HUDEP-2 (cell line): ENCODE results near the gene RNF40.
"Not testable (repeated sequence)": the region's sequence is repeated elsewhere in the genome, so short reads cannot be mapped to it uniquely, and the experiment has no call there.

Source experiments
- DNase-seq, 76 experiments: peaks; one replicate each; lab custom pipeline; 2025; ENCODE audit not compliant: unreplicated experiment in 76 of 76; lab: John Stamatoyannopoulos, UW

RNF40 gene

DNA sequence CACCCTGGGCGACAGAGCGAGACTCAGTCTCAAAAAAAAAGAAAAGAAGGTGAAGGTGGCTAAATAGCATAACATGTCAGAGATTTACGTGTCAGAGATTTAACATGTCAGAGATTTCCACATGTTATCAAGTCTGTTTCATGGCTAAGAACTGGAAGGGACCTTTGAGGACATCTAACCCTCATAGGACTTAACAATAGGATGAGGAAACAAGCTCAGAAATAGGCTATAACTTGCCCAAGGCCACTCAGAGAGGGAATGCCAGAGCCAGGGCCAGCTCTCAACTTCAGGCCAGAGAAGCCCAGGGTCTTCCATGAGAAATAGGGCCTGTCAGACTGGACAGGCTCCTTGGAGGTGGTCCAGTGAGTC, 51.7 kb downstream of the RNF40 start:
- DNase-seq, result no peak

GRCh38 chr16:30816769-30817168, 54.6 kb downstream of the RNF40 start:
- no peak for DNase-seq

DNA sequence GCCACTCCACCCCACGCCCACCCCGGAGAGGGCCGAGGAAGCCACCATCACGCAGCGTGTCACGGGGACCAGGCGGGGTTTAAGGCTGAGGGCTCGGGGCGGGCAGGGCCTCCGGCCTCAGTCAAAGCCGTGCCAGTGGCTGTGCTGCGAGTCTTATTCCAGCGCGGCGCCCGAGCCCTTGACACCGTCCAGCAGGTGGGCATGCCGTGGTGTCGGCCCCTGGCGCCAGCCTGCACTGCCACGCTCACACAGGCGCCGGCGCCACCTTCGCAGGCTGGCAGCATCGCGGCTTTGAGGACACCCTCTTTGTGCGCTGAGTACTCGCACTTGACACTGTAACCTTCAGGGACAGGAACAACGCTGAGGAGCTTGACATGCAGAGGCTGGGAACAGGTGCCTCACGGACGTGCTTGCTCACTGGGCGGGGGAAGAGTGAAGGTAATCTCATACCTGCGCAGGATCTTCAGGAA, 58.9 kb downstream of the RNF40 start:
- DNase-seq, result no peak

DNA sequence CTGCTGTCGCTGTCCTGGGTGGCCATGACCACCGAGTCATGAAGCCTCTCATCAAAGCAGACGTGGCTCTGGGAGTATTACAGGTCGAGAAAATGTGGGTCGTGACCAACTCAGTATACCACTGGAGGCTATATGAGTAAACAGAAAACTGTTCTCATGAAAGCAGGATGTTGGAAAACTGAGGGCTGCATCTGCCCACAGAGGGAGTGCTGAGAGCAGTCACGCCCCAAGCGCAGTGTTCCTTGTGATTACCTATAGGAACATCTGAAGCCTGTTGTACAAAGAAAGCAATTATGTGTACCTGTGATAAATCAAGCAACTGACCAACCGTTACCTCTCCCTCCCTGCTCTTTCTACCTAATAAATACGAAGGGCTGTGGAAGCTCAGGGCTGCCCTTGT, 59.3 kb downstream of the RNF40 start:
- DNase-seq, result not testable (repeated sequence)

GRCh38 chr16:30821891-30822290, 59.8 kb downstream of the RNF40 start:
- no peak for DNase-seq
